ENCODE data around the gene C2orf81. TPM values are rescaled to one million over a fixed set of nuclear protein-coding genes. Genes with fewer than 3 reads are reported as not detected.

The C2orf81 gene
- total and polyA plus RNA-seq, 2 of the 4 experiments (the other 2 are of a cell fraction) = 0.18 to 0.74 TPM

DNA sequence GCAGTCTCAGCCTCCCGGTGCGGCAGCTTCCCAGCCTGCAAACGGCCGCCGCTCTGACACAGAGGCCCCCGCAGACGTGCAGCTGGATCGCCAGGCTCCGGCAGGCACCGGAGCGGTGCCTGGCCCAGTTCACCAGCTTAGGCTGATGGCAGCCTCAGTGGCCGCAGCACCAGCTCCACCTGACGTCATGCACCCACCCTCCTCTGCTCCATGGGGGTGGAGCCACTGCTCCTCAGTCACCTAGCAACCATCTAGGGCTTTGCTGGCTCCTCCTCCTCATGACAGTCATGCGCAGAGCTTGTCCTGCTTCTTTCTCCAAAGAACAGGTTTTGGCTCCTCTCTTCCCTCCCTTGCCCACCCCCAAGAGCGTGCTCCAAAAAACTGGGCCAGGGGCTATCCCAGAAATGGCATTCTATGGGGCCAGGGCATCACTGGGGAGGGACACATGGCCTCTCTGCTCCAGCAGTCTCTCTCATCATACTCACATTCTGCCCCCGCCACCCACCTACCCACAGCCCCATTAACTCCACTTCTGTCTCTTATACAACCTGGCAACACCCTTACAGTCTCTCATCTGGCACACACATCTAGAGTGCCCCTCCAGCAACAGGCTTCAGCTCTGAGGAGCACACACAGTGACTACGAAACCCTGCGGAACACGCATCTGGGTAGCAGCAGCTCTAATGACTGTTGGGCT lies 46.8 kb downstream of the C2orf81 start:
- H4K20me1 ChIP-seq (ENCODE audit: insufficient read depth, low read length) = peaks cover 38% of the 10 kb centered on the region
- dilution Hi-C loops (cut with HindIII; ENCODE audit: low sequenced_read_pairs, unreplicated experiment) (no loop called here), in situ Hi-C loops (cut with MboI; ENCODE audit: low sequenced_read_pairs) (no loop called here), intact Hi-C loops (cut with micrococcal nuclease) (no loop called here)
- H2AK9ac ChIP-seq (replicated peaks; ENCODE audit: low read depth, low read length, poor library complexity) = peak overlapping the region; percentile 43
- no peak overlapping the region for H3K4me3 ChIP-seq (ENCODE audit: insufficient read depth, low read depth, low read length)
- no peak overlapping the region for H4K91ac ChIP-seq (ENCODE audit: insufficient read depth, low read depth, low read length)
- no peak overlapping the region for H3K56ac ChIP-seq (ENCODE audit: extremely low read depth, insufficient read depth, low read length)
- DNase-seq = peak; percentile 72
- H2BK15ac ChIP-seq (ENCODE audit: low read depth, low read length) = no peak overlapping the region
- no peak overlapping the region for H2AK5ac ChIP-seq (ENCODE audit: low read depth, low read length)
- no TSS peak for BruUV-seq (replicated peaks)
- no peak overlapping the region for H3K4ac ChIP-seq (ENCODE audit: low read depth, low read length)
- no peak overlapping the region for H4K5ac ChIP-seq (ENCODE audit: low read depth, low read length)
- no peaks in the 10 kb centered on the region for H3K27me3 ChIP-seq (ENCODE audit: control insufficient read depth, insufficient read depth, low read length)
- no peak overlapping the region for H3K9ac ChIP-seq (ENCODE audit: low read depth, low read length)
- TF ChIP-seq RAD21 (IDR thresholded peaks at IDR 0.05; ENCODE audit: low read length) (no peak), SMC3 (IDR thresholded peaks at IDR 0.05; ENCODE audit: low read depth, low read length) (no peak), FOS (IDR thresholded peaks at IDR 0.05; ENCODE audit: low read depth, low read length) (no peak), RCOR1 (IDR thresholded peaks at IDR 0.05; ENCODE audit: insufficient replicate concordance, low read length) (no peak), BHLHE40 (IDR thresholded peaks at IDR 0.05; ENCODE audit: low read depth, low read length) (no peak), MXI1 (IDR thresholded peaks at IDR 0.05; ENCODE audit: borderline replicate concordance, low read depth, low read length) (no peak), MAZ (IDR thresholded peaks at IDR 0.05; ENCODE audit: borderline replicate concordance, low read depth, low read length) (peak; percentile 57; the same call in 1 of the 2 replicates)
- TF ChIP-seq, protein P1, sequence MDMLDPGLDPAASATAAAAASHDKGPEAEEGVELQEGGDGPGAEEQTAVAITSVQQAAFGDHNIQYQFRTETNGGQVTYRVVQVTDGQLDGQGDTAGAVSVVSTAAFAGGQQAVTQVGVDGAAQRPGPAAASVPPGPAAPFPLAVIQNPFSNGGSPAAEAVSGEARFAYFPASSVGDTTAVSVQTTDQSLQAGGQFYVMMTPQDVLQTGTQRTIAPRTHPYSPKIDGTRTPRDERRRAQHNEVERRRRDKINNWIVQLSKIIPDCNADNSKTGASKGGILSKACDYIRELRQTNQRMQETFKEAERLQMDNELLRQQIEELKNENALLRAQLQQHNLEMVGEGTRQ (IDR thresholded peaks at IDR 0.05; ENCODE audit: low read depth, low read length) = peak; percentile 38; the same call in 1 of the 2 replicates
- peaks cover 15% of the 10 kb centered on the region for H3K9me1 ChIP-seq (ENCODE audit: insufficient read depth, low read length)
- no peak overlapping the region for H3K27ac ChIP-seq (ENCODE audit: insufficient read depth, low read length)
- H3K4me1 ChIP-seq (ENCODE audit: control insufficient read depth, insufficient read depth, low read length) = peaks cover 9% of the 10 kb centered on the region; the same call in 1 of the 2 replicates
- no peak overlapping the region for H4K8ac ChIP-seq (ENCODE audit: low read depth in 2 of 2, low read length in 2 of 2)
- ATAC-seq (ENCODE audit: low read depth) = peak; percentile 98
- POLR2A ChIA-PET (ENCODE audit: unreplicated experiment) = interaction anchor here (0.6 kb wide), 1 partner anchor 14 kb away, joined by 3 read pairs; no protein-coding TSS in a partner anchor
- H2BK5ac ChIP-seq (ENCODE audit: low read depth, low read length, poor library complexity, severe bottlenecking) = no peak overlapping the region
- H3K9me3 ChIP-seq (ENCODE audit: control insufficient read depth, insufficient read depth, low read length) = no peaks in the 10 kb centered on the region
- CTCF ChIA-PET = interaction anchor here (0.6 kb wide), 1 partner anchor 16 kb away, joined by 3 read pairs; no protein-coding TSS in a partner anchor
- H3K36me3 ChIP-seq (ENCODE audit: control insufficient read depth, insufficient read depth, low read length) = peaks cover 41% of the 10 kb centered on the region
- WGBS, 2 experiments (ENCODE audit: extremely low coverage in 2 of 2, insufficient read length in 1 of 2) = 47% methylated on average over 14 of the region's 19 CpGs; no CpG with 5 or more reads in 1 of the 2 experiments
- no peak overlapping the region for H2BK20ac ChIP-seq (ENCODE audit: low read depth, low read length)
- peak overlapping the region; percentile 65 for H2AFZ ChIP-seq (replicated peaks; ENCODE audit: low read length, poor library complexity)
- no peak overlapping the region for H3K23ac ChIP-seq (ENCODE audit: low read depth, low read length)
- H2BK120ac ChIP-seq (ENCODE audit: low read depth, low read length) = no peak overlapping the region
- peaks cover 26 to 72% of the 10 kb centered on the region in 2 experiments for H3K79me1 ChIP-seq (ENCODE audit: low read depth in 1 of 2, low read length in 2 of 2)
- H3K4me2 ChIP-seq (ENCODE audit: low read depth, low read length) = peak overlapping the region; percentile 46
- H3K14ac ChIP-seq (replicated peaks; ENCODE audit: low read depth, low read length) = no peak overlapping the region
- no peak overlapping the region for H3K18ac ChIP-seq (ENCODE audit: low read depth, low read length)

Measured in IMR-90 (cell line).